Globus pallidus (tissue), 1 donor: ENCODE data around the gene BIRC2.
"Not testable (repeated sequence)": the region's sequence is repeated elsewhere in the genome, so short reads cannot be mapped to it uniquely, and the experiment has no call there.

Experiments used
- DNase-seq: peaks from one replicate; pipeline ENCODE4 v3.0.0-alpha.2; 2015; ENCODE audit warnings: low spot score

The BIRC2 gene

GRCh38 chr11:102323542-102324251 is 23.3 kb upstream of the BIRC2 start:
- no peak for DNase-seq

DNA sequence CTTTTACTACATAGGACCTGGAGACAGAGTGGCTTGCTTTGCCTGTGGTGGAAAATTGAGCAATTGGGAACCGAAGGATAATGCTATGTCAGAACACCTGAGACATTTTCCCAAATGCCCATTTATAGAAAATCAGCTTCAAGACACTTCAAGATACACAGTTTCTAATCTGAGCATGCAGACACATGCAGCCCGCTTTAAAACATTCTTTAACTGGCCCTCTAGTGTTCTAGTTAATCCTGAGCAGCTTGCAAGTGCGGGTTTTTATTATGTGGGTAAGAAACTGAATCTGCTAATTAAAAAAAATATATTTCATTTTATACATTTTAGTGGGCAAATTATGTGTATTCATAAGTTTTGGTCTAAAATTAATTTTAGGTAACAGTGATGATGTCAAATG is 21.9 kb upstream of the BIRC2 start:
- no peak for DNase-seq

- DNase-seq, result no peak
Observed at GRCh38 chr11:102328748-102329147, 18.3 kb upstream of the BIRC2 start.

- DNase-seq, result no peak
Observed at GRCh38 chr11:102330231-102330630, 16.8 kb upstream of the BIRC2 start.

- no peak for DNase-seq
Observed at GRCh38 chr11:102331341-102331740, 15.7 kb upstream of the BIRC2 start.

GRCh38 chr11:102332611-102332994 is 14.4 kb upstream of the BIRC2 start:
- no peak for DNase-seq

GRCh38 chr11:102338479-102339010 is 8.5 kb upstream of the BIRC2 start:
- DNase-seq, result no peak

DNA sequence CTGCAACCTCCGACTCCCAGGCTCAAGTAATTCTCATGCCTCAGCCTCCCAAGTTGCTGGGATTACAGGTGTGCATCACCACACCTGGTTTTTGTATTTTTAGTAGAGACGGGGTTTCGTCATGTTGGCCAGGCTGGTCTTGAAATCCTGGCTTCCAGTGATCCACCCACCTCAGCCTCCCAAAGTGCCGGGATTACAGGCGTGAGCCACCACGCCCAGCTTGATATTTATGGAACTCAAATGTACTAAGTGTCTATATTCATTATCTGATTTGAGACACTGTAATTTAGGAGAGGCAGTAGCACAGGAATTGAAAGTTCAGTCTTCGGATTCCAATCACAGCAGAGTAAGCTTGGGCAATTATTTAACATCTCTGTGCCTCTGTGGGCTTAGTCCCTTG is 5.7 kb upstream of the BIRC2 start:
- not testable (repeated sequence) for DNase-seq

DNA sequence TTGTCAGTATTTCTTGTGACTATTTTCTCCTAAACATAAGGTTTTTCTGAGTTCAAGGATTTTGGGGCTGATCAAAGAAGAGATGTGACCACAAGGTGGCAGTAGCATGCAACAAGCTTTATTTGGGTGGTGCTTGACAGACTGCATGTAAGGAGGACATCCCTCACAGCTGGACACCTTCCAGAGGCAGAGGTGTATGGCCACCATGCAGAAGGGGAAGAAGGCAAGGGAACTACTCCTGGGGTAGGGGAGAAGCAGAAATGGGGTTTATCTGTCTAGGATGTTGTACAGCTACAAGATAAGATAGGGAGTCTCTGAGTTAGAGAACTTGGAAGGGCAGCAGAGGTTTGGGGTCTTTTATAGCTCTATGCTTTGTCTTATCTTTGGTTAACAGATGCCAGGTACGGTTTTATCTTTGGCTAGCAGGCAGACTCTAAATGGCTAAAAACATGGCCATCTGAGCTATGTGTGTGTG is 5.1 kb upstream of the BIRC2 start:
- peak; percentile 78 for DNase-seq

DNA sequence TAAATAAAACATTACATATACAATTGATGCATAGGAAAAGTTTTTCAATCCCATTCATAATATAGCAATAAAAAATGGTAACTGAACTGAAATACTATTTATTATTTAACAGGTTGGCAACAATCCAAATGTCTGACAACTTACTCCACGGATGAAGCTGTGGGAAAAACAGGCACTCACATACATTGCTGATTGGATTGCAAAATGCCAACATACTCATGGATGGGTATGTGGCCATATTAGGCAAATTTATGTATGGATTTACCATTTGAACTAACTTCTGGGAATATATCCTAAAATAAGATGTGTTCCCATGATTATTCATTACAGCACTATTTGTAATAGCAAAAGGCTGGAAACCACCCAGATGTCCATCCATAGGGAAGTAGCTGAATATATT is 3.2 kb upstream of the BIRC2 start:
- DNase-seq, result no peak

DNA sequence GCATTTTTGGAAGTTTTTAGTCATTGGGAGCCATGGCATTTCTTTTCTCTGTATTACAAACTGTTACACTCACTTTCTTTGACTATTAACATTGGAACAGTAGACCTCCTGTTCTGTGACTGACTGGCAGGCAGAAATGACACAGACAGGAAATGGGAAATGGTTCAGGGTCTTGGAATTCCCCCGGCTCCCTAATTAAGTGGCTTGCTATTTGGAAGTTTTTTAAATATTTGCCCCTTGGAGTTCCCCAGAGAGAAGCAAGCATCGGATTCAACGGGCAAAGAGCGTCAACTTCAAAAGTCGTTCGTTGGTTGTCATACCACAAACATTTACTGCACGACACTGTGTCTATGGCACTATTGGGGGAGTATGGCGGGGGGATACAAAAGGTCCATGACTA is 1.1 kb upstream of the BIRC2 start:
- peak; percentile 24 for DNase-seq

DNA sequence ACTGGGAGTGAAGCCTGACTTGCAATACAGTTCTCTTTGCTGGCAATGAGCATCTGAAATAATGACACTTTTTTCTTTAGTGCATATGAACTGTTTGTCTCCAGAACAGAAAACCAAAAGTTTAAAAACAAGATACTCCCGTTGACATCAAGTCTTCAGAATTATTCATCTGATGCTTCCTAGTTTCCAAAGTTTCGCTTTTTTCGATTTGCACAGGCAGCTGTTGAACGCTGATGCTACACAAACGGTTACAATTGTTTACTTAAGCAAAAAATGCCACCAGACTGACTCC is 612 bp upstream of the BIRC2 start:
- peak; percentile 69 for DNase-seq

DNA sequence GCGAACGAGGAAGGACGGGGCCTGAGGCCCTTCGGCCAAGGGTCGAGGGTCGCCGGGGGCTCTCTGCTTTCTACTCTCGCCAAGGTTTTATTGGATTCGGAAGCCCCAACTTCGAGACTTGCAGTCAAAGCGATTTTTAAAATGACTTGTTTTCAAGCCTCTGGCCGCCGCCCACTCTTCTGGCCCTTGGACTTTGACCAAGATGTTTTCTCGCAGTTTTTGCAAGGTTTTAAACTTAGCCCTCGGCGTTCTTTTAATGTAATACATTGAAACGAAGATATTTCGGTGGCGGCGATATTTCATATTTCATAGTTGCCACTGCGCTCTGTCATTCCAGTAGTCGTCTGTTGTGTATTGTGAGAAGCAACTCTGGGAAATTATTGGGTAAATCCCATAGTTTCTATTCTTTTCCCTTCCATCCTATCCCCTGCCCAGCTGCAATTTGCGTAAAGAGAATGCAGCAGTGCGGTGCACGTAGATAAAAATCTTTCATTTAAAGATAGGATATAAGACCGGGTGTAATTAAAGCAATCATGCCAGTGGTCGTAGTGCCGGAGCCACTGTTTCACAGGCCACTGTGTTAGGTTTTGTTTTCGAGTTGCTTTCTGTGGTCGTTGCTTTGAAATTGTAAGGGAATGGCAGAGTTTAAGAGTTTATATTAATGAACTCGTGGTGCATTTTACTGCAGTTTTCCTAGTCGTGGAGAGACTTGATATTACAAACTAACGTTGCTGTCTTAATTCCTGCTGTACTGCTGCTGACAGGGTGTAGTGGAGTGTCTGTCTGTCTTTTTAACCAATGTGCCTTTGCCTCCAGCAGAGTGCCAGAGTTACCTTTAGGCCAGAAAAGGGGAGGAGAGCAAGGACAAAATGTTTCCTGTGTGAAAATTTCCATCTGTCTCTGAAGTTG is 702 bp downstream of the BIRC2 start:
- DNase-seq, result peak; percentile 34

DNA sequence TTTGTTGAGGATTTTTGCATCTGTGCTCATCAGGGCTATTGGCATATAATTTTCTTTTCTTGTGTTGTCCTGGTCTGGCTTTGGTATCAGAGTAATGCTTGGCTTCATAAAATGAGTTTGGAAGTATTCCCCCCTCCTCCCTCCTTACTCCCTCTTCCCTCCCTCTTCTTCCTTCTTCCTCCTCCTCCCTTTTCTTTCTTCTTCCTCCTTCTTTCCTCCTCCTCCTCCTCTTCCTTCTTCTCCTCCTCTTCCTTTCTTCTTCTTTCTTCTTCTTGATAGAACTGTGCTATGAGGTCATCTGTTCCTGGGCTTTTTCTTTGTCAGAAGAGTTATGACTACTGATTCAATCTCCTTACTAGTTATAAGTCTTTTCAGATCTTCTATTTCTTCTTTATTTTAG is 10.1 kb downstream of the BIRC2 start:
- no peak for DNase-seq

GRCh38 chr11:102359372-102359771 is 12.4 kb downstream of the BIRC2 start:
- DNase-seq, result no peak

GRCh38 chr11:102360681-102361080 is 13.7 kb downstream of the BIRC2 start:
- DNase-seq, result no peak

DNA sequence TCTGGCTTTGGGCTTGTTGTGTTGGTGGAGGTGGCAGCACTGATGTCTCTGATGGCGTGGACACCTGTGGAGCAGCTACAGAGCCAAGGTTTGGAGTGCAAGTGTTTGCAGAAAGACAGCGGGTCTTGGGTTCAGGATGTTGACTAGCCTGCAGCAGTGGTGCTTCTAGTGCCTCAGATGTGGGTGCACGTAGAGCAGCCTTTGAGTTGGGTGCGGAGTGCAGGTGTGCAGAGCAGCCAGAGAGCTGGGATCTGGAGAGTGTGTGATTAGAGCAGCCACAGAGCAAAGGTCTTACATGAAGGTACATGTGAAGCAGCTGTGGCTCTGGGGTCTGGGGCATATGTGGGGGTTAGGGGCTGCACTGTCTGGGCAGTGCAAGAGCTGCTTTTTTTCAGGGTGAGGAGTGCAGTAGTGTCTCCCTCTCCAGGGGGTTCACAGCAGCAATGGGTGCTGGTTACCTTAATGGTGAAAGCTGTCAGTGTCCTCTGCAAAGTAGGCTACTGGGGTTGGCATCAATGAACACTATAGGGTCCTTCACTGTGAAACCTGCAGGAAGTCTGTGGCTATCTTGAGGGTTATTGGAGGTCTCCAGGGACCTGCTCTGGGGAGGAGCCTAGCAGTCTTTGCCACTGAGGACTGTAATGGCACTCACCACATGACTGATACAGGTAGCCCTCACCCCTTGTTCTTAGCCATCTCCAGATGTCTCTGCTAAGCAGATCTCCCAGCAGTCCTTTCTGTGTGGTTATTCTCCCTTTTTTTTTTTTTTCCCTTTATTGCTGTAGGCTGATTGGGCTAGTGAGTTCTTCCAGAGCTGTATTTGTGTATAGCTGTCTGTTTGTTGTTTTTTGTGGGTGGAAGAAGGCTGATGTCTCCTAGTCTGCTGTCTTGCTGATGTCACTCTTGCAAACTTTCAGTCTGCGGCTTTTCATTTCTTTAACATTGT is 14.3 kb downstream of the BIRC2 start:
- no peak for DNase-seq

GRCh38 chr11:102364991-102365390 is 18.0 kb downstream of the BIRC2 start:
- DNase-seq, result no peak

- DNase-seq, result peak; percentile 35
Observed at GRCh38 chr11:102367364-102367763, 20.4 kb downstream of the BIRC2 start.

DNA sequence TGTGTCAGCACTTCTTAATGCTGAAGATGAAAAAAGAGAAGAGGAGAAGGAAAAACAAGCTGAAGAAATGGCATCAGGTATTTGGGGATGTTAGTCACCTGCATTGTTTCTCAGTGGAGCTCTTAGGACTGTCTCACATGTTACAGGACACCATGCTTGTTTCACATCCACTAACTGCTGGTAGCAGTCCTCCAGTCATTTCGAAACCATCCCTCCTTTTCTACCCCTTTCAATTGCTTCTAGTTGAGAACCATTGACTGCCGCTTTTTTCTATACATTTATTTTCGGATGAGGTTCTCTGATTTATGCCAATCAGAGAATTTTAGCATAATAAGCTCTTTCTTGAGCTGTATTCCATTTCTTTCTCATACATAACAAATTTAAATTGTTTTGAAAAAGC is 21.5 kb downstream of the BIRC2 start:
- no peak for DNase-seq

GRCh38 chr11:102374633-102375424 is 27.8 kb downstream of the BIRC2 start:
- DNase-seq, result not testable (repeated sequence)
